NT2/D1 (cell line): ENCODE measurements around the gene ADGRL4.

ENCODE experiments used
- SUZ12 ChIP-seq: IDR thresholded peaks from 2 replicates; pipeline ENCODE4 v1.6.1; 2011; ENCODE audit not compliant: insufficient read length, insufficient read depth; ENCODE audit errors: extremely low read depth
- ZNF274 ChIP-seq: IDR thresholded peaks from 2 replicates; pipeline ENCODE4 v1.6.1; 2011; ENCODE audit warnings: mild to moderate bottlenecking, low read depth, low read length

DNA sequence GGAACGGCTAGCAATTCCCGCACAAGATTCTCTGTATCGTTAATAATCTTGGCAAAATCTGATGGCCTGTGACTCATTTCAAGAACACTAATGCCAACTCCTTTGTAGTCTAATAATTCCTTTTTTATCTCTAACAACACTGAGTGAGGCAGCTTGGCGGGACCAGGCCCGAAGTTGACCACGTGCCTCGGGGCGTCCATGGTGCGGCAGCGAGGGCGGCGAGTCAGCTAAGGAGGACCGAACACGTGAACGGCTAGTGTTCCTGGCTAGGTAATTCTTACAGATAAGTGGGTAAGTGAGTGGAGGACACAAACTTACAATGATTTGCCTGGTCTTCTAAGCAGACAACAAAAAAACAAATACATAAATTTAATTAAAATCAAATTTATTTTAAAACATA lies 49.3 kb upstream of the ADGRL4 start:
- TF ChIP-seq ZNF274: no peak
- TF ChIP-seq SUZ12: no peak
